ENCODE measurements around the gene GTF2E1. TPM values are rescaled to one million over a fixed set of nuclear protein-coding genes. Genes with fewer than 3 reads are reported as not detected.

The GTF2E1 gene
- total RNA-seq, 4 donors from 2014 or later: 11.4 to 21.0 (median 15.3) TPM

DNA sequence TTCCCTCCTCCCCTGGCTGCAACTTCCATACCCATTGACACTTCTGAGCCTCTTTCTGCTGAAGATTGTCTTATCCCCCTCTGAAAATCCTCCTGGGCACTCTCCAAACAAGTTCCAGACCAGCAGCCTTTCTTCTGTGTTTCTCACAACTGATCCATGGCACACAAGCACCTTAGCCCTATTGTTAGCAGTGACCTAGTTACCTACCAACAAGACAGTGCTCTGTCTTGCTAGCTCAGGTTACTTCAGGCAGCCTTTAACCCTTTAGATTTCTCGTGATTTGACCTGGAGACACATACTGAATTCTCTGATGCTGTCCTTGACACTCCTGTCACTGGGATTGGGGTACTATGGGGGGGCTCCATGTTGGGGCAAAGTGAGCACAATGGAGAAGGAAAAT is 82.1 kb downstream of the GTF2E1 start:
- Histone ChIP-seq H3K27me3 (no peaks in the 10 kb centered on the region), H3K4me3 (no peak overlapping the region), H3K4me1 (no peaks in the 10 kb centered on the region), H3K36me3 (no peaks in the 10 kb centered on the region), H3K9me3 (no peaks in the 10 kb centered on the region), H3K27ac (no peak overlapping the region)
- WGBS, 2 donors (ENCODE audit: low coverage in 1 of 2): 50% methylated on average over 1 of the region's 1 CpG; no CpG with 5 or more reads in 1 of the 2 donors
- no peak for ATAC-seq
- TF ChIP-seq EP300 (IDR thresholded peaks at IDR 0.05) (no peak), POLR2AphosphoS5 (IDR thresholded peaks at IDR 0.05) (no peak), POLR2A (IDR thresholded peaks at IDR 0.05) (no peak)
- TF ChIP-seq, protein P1, sequence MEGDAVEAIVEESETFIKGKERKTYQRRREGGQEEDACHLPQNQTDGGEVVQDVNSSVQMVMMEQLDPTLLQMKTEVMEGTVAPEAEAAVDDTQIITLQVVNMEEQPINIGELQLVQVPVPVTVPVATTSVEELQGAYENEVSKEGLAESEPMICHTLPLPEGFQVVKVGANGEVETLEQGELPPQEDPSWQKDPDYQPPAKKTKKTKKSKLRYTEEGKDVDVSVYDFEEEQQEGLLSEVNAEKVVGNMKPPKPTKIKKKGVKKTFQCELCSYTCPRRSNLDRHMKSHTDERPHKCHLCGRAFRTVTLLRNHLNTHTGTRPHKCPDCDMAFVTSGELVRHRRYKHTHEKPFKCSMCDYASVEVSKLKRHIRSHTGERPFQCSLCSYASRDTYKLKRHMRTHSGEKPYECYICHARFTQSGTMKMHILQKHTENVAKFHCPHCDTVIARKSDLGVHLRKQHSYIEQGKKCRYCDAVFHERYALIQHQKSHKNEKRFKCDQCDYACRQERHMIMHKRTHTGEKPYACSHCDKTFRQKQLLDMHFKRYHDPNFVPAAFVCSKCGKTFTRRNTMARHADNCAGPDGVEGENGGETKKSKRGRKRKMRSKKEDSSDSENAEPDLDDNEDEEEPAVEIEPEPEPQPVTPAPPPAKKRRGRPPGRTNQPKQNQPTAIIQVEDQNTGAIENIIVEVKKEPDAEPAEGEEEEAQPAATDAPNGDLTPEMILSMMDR (IDR thresholded peaks at IDR 0.05): no peak

DNA sequence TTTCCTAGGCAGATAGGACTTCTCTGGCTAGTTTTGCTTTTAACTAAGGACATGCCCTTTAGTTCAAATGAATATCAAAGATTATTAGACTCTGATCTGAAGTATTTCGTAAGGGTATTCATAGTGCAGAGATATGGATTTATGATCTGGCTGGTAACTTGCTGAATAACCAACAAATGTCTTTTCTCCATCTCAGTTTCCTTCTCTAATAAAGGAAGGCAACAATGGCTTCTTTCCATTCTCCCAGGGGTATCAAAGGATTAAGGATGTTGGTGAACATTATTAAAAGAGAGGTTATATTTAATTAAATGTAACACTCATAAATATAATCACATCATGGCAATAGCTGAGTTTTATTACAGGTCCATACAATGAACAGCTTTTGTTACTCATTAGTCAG is 86.3 kb downstream of the GTF2E1 start:
- ATAC-seq: no peak
- Histone ChIP-seq H3K4me3 (no peak overlapping the region), H3K4me1 (no peaks in the 10 kb centered on the region), H3K27ac (no peak overlapping the region), H3K9me3 (no peaks in the 10 kb centered on the region), H3K36me3 (no peaks in the 10 kb centered on the region), H3K27me3 (no peaks in the 10 kb centered on the region)
- 77 to 89% methylated on average over 1 of the region's 1 CpG for WGBS, 2 donors (ENCODE audit: low coverage in 1 of 2)
- TF ChIP-seq POLR2AphosphoS5 (IDR thresholded peaks at IDR 0.05) (no peak), POLR2A (IDR thresholded peaks at IDR 0.05) (no peak)

DNA sequence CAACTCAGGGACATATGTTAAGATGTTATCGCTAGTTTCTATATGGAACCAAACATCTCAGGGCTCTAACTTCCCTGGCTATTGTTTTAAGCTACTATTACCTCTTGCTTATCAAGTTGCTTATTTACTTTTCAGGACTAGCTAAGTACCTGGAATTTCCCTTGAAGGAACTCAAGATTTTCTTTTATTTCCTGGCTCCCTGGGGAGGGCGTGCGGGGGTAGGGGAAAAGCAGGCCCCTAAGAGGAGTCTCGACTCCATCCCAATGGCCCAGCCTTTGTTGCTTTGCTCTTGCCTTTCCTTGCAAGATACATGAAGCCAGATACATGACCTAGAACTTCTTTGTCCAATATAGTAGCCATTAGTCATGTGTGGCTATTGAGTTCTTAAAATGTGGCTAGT is 88.5 kb downstream of the GTF2E1 start:
- H3K36me3 ChIP-seq: no peaks in the 10 kb centered on the region
- no peak overlapping the region for H3K4me3 ChIP-seq
- no peaks in the 10 kb centered on the region for H3K27me3 ChIP-seq
- TF ChIP-seq POLR2A (IDR thresholded peaks at IDR 0.05) (no peak), EP300 (IDR thresholded peaks at IDR 0.05) (no peak), POLR2AphosphoS5 (IDR thresholded peaks at IDR 0.05) (no peak)
- TF ChIP-seq, protein P1 (IDR thresholded peaks at IDR 0.05): no peak
- no peaks in the 10 kb centered on the region for H3K4me1 ChIP-seq
- H3K9me3 ChIP-seq: no peaks in the 10 kb centered on the region
- ATAC-seq: no peak
- 65 to 83% methylated on average over 4 of the region's 4 CpGs for WGBS, 2 donors (ENCODE audit: low coverage in 1 of 2)
- no peak overlapping the region for H3K27ac ChIP-seq

Small RNA genes lying within 50 kb of the gene (small RNA-seq; reads per million reads assigned to genes)
- gene MTCO1P29 (0 reads per million in 4 donors), gene MTCO2P29 (0 reads per million in 4 donors)

Other genes with a start within 250 kb of the GTF2E1 start
- 100 to 1,000 TPM; 123 to 230 (median 151) TPM for gene NDUFB4, start 146.4 kb upstream of the GTF2E1 start, total RNA-seq
- not detected for gene HGD, start 60.5 kb upstream of the GTF2E1 start, total RNA-seq
- 10 to 100 TPM; 16.3 to 29.2 (median 20.1) TPM for gene RABL3, start 228 bp upstream of the GTF2E1 start, total RNA-seq
- gene STXBP5L, start 165.5 kb downstream of the GTF2E1 start, total RNA-seq: 1 to 10 TPM in 1 of 4 donors, under 1 TPM in 3; 0.15 to 2.0 (median 0.63) TPM

Measured in gastroesophageal sphincter (tissue), 4 donors.